OCI-LY3 (cell line): ENCODE results near the gene PCDH12.

ENCODE experiments used
- EZH2phosphoT487 ChIP-seq: fragments of 200-600 bp; shearing (Covaris generic); IDR thresholded peaks from 2 replicates; pipeline ENCODE4 v1.6.1; 2018; ENCODE audit warnings: antibody characterized with exemption, mixed run types, low read depth
- TF ChIP-seq, protein P1 (sequence below): fragments of 200-600, 300-600 bp; sonication (generic); IDR thresholded peaks from 2 replicates; pipeline ENCODE4 v1.5.1; 2014; ENCODE audit warnings: antibody characterized with exemption, low read length, low read depth

- TF ChIP-seq, protein P1, sequence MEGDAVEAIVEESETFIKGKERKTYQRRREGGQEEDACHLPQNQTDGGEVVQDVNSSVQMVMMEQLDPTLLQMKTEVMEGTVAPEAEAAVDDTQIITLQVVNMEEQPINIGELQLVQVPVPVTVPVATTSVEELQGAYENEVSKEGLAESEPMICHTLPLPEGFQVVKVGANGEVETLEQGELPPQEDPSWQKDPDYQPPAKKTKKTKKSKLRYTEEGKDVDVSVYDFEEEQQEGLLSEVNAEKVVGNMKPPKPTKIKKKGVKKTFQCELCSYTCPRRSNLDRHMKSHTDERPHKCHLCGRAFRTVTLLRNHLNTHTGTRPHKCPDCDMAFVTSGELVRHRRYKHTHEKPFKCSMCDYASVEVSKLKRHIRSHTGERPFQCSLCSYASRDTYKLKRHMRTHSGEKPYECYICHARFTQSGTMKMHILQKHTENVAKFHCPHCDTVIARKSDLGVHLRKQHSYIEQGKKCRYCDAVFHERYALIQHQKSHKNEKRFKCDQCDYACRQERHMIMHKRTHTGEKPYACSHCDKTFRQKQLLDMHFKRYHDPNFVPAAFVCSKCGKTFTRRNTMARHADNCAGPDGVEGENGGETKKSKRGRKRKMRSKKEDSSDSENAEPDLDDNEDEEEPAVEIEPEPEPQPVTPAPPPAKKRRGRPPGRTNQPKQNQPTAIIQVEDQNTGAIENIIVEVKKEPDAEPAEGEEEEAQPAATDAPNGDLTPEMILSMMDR = peak; percentile 43
- no peak for TF ChIP-seq EZH2phosphoT487
Measured at GRCh38 chr5:141914199-141914743, 43.7 kb downstream of the PCDH12 start.
